K562 treated with DMSO at 1 percent for 24 hours (cell line): Measurements from ENCODE around the gene TMEM168. TPM values are rescaled to one million over a fixed set of nuclear protein-coding genes. Genes with fewer than 3 reads are reported as not detected.

Source experiments
- total RNA-seq: library from RNA; unstranded; fragments of 300-600 nt; gene quantifications from 2 replicates; pipeline ENCODE4 v1.2.3, GENCODE V29; 2022; ENCODE audit warnings: low read depth; ENCODE audit not compliant: insufficient read depth

Gene TMEM168
- 5.1 and 9.0 TPM in 2 replicates for total RNA-seq

GRCh38 chr7:112789817-112790585 lies at the start of gene TMEM168:
Gene TMEM168 (minus strand): TSS chr7:112790393. CDS start chr7:112784825, 5,568 bp downstream.

